Gastrocnemius medialis (tissue), 4 donors: Measurements from ENCODE around the gene DNM3. TPM values are rescaled to one million over a fixed set of nuclear protein-coding genes. Genes with fewer than 3 reads are reported as not detected.
A peak's percentile ranks its signal among the peaks of the same experiment; 100 is the strongest.

Experiments used
- ATAC-seq, 2 donors: fragments of 150-250 bp; one replicate each; pipeline ENCODE4 v1.9.1; 2016
- DNase-seq, 2 donors: peaks; one replicate each; pipeline ENCODE4 v3.0.0-alpha.2; 2019
- H3K27ac ChIP-seq, 4 donors: fragments of 200-600 bp; sonication (generic); 1 replicate in 1 of 4; 2 replicates in 3 of 4; pipeline ENCODE4 v1.5.1; 2016 to 2018; ENCODE audit warnings: mild to moderate bottlenecking in 2 of 4, moderate library complexity in 1 of 4
- H3K27me3 ChIP-seq, 3 donors: fragments of 200-600 bp; sonication (generic) in 2 of 3; 1 replicate in 1 of 3; 2 replicates in 2 of 3; pipeline versions ENCODE4 v1.5.1 to v1.6.0; 2016 to 2019; ENCODE audit warnings: mild to moderate bottlenecking in 1 of 3, moderate library complexity in 1 of 3
- H3K36me3 ChIP-seq, 2 donors: fragments of 200-600 bp; sonication (generic) in 1 of 2; one replicate each; pipeline ENCODE4 v1.5.1; 2017 to 2018
- H3K4me1 ChIP-seq, 2 donors: fragments of 200-600 bp; sonication (generic) in 1 of 2; one replicate each; pipeline ENCODE4 v1.5.1; 2016 to 2017; ENCODE audit warnings: mild to moderate bottlenecking in 2 of 2
- H3K4me3 ChIP-seq, 4 donors: fragments of 200-600 bp; sonication (generic) in 3 of 4; 1 replicate in 1 of 4; 2 replicates in 3 of 4; pipeline ENCODE4 v1.5.1; 2016 to 2019; ENCODE audit warnings: mild to moderate bottlenecking in 2 of 4
- H3K9me3 ChIP-seq, 3 donors: fragments of 200-600 bp; sonication (generic) in 2 of 3; 1 replicate in 1 of 3; 2 replicates in 2 of 3; pipeline ENCODE4 v1.5.1; 2016 to 2019
- POLR2A ChIP-seq, 2 donors: fragments of 450-650 bp; IDR thresholded peaks; one replicate each; pipeline ENCODE4 v1.6.1; 2017; ENCODE audit warnings: antibody characterized with exemption in 2 of 2, mild to moderate bottlenecking in 2 of 2, moderate library complexity in 2 of 2
- in situ Hi-C, 4 donors: fragments of 200-750 bp; cut with MboI; loops; one replicate each; pipeline versions ENCODE4 v1.15.0 to v1.8.0; 2017; ENCODE audit warnings: low sequenced_read_pairs in 4 of 4
- intact Hi-C: fragments of 100-400 bp; cut with DNase I; formaldehyde crosslinking; loops from one replicate; pipeline ENCODE4 v1.15.1; 2023; ENCODE audit warnings: low total_unique reads
- total RNA-seq, 4 donors: library from RNA; depleted of rRNA; stranded (reverse); fragments of >200 nt; gene quantifications; one replicate each; pipeline versions ENCODE4 v1.1.0 to v1.2.3, GENCODE V29; 2016
- TF ChIP-seq, protein P1 (sequence below), 5 experiments: fragments of 450-650 bp in 3 of 5; fragments of 200-600 bp in 2 of 5; sonication (generic) in 2 of 5; IDR thresholded peaks in 4 of 5; conservative IDR thresholded peaks in 1 of 5; 1 replicate in 4 of 5; 2 replicates in 1 of 5; pipeline ENCODE4 v1.5.1; 2016 to 2019; ENCODE audit warnings: antibody characterized with exemption in 5 of 5, mild to moderate bottlenecking in 3 of 5, moderate library complexity in 3 of 5

Gene DNM3
- total RNA-seq, 4 donors from 2014 or later, result 0.35 to 1.6 (median 1.1) TPM

DNA sequence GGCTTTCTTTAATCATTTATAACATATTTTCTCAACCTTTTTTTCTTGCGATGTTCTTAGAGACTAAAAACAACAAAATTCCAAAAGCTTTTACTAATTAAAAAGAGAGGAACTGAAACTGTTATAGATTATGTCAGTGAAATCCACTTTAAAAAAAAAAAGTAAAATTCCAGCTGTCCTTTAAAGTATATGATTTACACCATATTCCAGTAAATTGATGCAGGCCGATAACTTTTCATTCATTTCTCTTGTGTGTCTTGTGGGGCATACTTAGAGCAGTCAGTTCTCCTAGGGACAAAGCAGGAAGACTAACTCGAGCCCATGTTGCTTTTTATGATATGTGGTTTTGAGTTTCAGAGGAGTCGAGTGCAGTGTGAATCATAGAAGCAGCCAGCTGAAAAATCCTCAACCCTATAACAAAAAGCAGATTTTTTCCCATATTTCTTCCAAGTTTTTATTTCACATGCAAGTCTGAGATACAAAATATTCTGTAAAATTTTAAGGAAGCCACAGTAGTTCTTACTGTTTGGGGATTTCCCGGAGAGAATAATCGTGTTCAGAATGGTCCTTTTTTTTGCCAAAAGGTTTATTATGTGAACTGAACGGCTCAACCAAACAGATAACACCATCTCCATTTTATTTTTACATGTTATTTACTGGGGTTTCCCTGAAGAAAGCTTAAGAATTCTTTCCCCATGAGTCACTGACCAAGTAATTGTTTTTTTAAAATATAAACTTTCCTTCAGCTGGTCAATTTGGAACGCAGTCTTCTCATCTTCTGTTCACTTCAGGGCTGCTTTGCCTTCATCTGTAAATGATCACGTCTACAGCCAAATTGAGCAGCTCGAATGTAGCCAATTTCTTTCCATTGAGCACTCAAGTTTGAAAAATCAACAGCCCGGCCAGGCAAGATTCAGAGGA, 502.2 kb downstream of the DNM3 start:
- Histone ChIP-seq H3K4me3 (peak overlapping the region in 3 of 4 donors; percentile 5 to 30 (median 18)), H3K36me3 (no peaks in the 10 kb centered on the region), H3K27me3 (no peaks in the 10 kb centered on the region), H3K4me1 (peaks cover 11 to 13% of the 10 kb centered on the region in 2 donors), H3K27ac (peak overlapping the region; percentile 9 to 48 (median 39)), H3K9me3 (no peaks in the 10 kb centered on the region)
- DNase-seq, result no peak
- intact Hi-C loops (no loop called here), in situ Hi-C loops (no loop called here)
- peak in 1 of 2 donors; percentile 56 for ATAC-seq
- TF ChIP-seq POLR2A (IDR thresholded peaks at IDR 0.05), result no peak
- TF ChIP-seq, protein P1, sequence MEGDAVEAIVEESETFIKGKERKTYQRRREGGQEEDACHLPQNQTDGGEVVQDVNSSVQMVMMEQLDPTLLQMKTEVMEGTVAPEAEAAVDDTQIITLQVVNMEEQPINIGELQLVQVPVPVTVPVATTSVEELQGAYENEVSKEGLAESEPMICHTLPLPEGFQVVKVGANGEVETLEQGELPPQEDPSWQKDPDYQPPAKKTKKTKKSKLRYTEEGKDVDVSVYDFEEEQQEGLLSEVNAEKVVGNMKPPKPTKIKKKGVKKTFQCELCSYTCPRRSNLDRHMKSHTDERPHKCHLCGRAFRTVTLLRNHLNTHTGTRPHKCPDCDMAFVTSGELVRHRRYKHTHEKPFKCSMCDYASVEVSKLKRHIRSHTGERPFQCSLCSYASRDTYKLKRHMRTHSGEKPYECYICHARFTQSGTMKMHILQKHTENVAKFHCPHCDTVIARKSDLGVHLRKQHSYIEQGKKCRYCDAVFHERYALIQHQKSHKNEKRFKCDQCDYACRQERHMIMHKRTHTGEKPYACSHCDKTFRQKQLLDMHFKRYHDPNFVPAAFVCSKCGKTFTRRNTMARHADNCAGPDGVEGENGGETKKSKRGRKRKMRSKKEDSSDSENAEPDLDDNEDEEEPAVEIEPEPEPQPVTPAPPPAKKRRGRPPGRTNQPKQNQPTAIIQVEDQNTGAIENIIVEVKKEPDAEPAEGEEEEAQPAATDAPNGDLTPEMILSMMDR (IDR thresholded peaks at IDR 0.05 in 4 of 5, conservative IDR thresholded peaks at IDR 0.05 in 1 of 5), result no peak

DNA sequence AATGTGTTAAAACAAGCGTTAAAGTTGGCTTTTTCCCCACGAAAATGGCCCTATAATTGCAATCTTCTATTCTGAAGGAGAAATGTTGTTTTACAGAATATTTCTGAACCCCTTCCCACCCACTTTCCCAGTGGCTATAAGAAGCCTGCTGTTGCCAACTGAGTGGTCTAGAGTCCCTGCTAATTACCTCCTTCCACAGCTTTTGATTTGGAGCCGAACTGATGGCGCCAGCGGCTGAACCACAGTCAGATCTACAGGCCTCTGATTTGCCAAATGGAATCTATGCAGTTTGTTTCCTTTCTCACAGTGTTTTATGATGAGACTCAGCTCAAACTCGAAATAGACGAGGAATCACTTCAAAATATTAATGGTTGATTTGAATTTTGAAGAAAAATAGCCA, 503.1 kb downstream of the DNM3 start:
- in situ Hi-C loops, result no loop called here
- no peak overlapping the region for H3K4me3 ChIP-seq
- no peaks in the 10 kb centered on the region for H3K9me3 ChIP-seq
- no peaks in the 10 kb centered on the region for H3K27me3 ChIP-seq
- peaks cover 11 to 13% of the 10 kb centered on the region in 2 donors for H3K4me1 ChIP-seq
- intact Hi-C loops, result no loop called here
- no peak for TF ChIP-seq POLR2A (IDR thresholded peaks at IDR 0.05)
- TF ChIP-seq, protein P1 (IDR thresholded peaks at IDR 0.05 in 4 of 5, conservative IDR thresholded peaks at IDR 0.05 in 1 of 5), result no peak
- H3K27ac ChIP-seq, result peak overlapping the region in 2 of 4 donors; percentile 13 to 48
- no peaks in the 10 kb centered on the region for H3K36me3 ChIP-seq
- DNase-seq (no peak), ATAC-seq (no peak)

DNA sequence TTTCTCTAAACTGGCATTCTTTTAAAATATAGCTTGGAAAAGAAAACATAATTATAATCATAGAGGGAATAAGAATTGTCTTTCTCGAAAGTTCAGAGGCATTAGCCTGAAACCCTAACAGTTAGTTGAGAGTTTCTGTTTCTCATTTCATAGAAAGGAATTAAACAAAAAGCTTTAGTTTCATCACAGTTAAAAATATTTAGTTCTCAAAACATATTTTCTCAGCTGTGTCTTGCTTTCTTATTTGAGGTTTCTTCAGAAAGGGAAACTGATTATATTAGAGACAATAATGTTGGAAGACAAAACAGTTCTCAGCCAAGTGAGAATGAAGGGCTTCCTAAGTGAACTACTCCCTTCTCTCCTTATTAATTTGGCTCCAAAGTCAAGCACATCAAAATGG, 503.8 kb downstream of the DNM3 start:
- Histone ChIP-seq H3K27me3 (no peaks in the 10 kb centered on the region), H3K9me3 (no peaks in the 10 kb centered on the region), H3K27ac (no peak overlapping the region), H3K36me3 (no peaks in the 10 kb centered on the region), H3K4me1 (peaks cover 11 to 13% of the 10 kb centered on the region in 2 donors), H3K4me3 (no peak overlapping the region)
- ATAC-seq, result no peak
- TF ChIP-seq POLR2A (IDR thresholded peaks at IDR 0.05), result no peak
- TF ChIP-seq, protein P1 (IDR thresholded peaks at IDR 0.05 in 4 of 5, conservative IDR thresholded peaks at IDR 0.05 in 1 of 5), result no peak
- intact Hi-C loops, result no loop called here
- in situ Hi-C loops, result no loop called here
- DNase-seq, result no peak

DNA sequence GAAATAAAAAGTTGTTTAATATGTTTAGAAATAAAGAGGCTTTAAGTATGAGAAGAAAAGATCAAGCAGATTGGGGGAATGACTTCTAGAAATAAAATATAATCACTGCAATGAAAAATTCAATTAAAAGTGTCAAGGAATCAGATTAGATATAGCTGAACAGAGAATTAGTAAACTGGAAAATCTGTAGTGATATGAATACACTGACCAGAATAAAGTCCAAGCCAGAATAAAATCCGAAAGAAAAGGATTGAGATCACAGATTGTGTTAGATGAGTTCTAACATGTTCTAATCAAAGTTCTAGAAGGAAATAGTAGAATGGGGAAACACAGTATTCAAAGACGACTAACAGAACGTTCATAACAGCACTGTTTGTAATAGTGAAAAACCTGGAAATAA, 506.1 kb downstream of the DNM3 start:
- no peak overlapping the region for H3K27ac ChIP-seq
- TF ChIP-seq, protein P1 (IDR thresholded peaks at IDR 0.05 in 4 of 5, conservative IDR thresholded peaks at IDR 0.05 in 1 of 5), result no peak
- no peak for TF ChIP-seq POLR2A (IDR thresholded peaks at IDR 0.05)
- no peak overlapping the region for H3K4me3 ChIP-seq
- no peaks in the 10 kb centered on the region for H3K36me3 ChIP-seq
- no peaks in the 10 kb centered on the region for H3K9me3 ChIP-seq
- in situ Hi-C loops, result no loop called here
- no peaks in the 10 kb centered on the region for H3K27me3 ChIP-seq
- intact Hi-C loops, result no loop called here
- ATAC-seq, result no peak
- H3K4me1 ChIP-seq, result peaks cover 11 to 13% of the 10 kb centered on the region in 2 donors
- DNase-seq, result no peak
